IMR-90 (cell line): ENCODE measurements around the gene OTOGL.

Experiments used
- CHD1 ChIP-seq: IDR thresholded peaks from 2 replicates; pipeline ENCODE4 v1.6.1; 2012; ENCODE audit warnings: low read depth, low read length, improper control_type of control experiment
- CTCF ChIP-seq: conservative IDR thresholded peaks from 2 replicates; pipeline ENCODE4 v1.5.1; 2012; ENCODE audit warnings: mild to moderate bottlenecking, low read depth, low read length, improper control_type of control experiment
- ELK1 ChIP-seq: fragments of 150-350 bp; IDR thresholded peaks from 2 replicates; pipeline ENCODE4 v1.6.1; 2016; ENCODE audit warnings: low read depth, mild to moderate bottlenecking, low read length, moderate library complexity, borderline replicate concordance
- FOS ChIP-seq: fragments of 150-350 bp; IDR thresholded peaks from 2 replicates; pipeline ENCODE4 v1.6.1; 2016; ENCODE audit warnings: low read depth, low read length
- POLR2A ChIP-seq: IDR thresholded peaks from 2 replicates; pipeline ENCODE4 v1.6.1; 2012; ENCODE audit warnings: mild to moderate bottlenecking, low read depth, low read length
- RAD21 ChIP-seq: IDR thresholded peaks from 2 replicates; pipeline ENCODE4 v1.6.1; 2012; ENCODE audit warnings: low read length, improper control_type of control experiment
- RFX5 ChIP-seq: IDR thresholded peaks from 2 replicates; pipeline ENCODE4 v1.8.0; 2012; ENCODE audit warnings: low read depth, mild to moderate bottlenecking, low read length, moderate library complexity
- SMC3 ChIP-seq: fragments of 150-350 bp; IDR thresholded peaks from 2 replicates; pipeline ENCODE4 v1.6.1; 2016; ENCODE audit warnings: low read depth, mild to moderate bottlenecking, antibody characterized with exemption, low read length, moderate library complexity
- USF2 ChIP-seq: fragments of 150-350 bp; IDR thresholded peaks from 2 replicates; pipeline ENCODE4 v1.6.1; 2017; ENCODE audit warnings: mild to moderate bottlenecking, antibody characterized with exemption, low read length, low read depth

GRCh38 chr12:80382254-80382653 lies 282.9 kb downstream of the OTOGL start:
- TF ChIP-seq CTCF (no peak), ELK1 (no peak), SMC3 (no peak), FOS (no peak), POLR2A (no peak), RFX5 (no peak), RAD21 (no peak), USF2 (no peak), CHD1 (no peak)
